Liver (tissue), 9 donors: ENCODE measurements around the gene ALDH1A2. TPM values are rescaled to one million over a fixed set of nuclear protein-coding genes. Genes with fewer than 3 reads are reported as not detected.

Source experiments
- DNase-seq: peaks from one replicate; pipeline ENCODE4 v3.0.0-alpha.2; 2017; ENCODE audit warnings: low spot score
- H3K27ac ChIP-seq, 2 donors: one replicate each; pipeline ENCODE4 v1.7.0; 2013; ENCODE audit warnings: inconsistent platforms in 2 of 2, low read length in 2 of 2, control low read depth in 1 of 2, low read depth in 1 of 2, mild to moderate bottlenecking in 1 of 2
- H3K27me3 ChIP-seq, 4 donors: one replicate each; pipeline versions ENCODE4 v1.6.1 to v1.7.0; 2013; ENCODE audit warnings: low read length in 3 of 4, inconsistent platforms in 1 of 4, mild to moderate bottlenecking in 1 of 4, moderate library complexity in 1 of 4; ENCODE audit not compliant: control insufficient read depth in 4 of 4, insufficient read depth in 4 of 4
- H3K36me3 ChIP-seq, 4 donors: one replicate each; pipeline versions ENCODE4 v1.6.1 to v1.7.0; 2013; ENCODE audit warnings: low read length in 3 of 4, mild to moderate bottlenecking in 3 of 4, low read depth in 1 of 4, moderate library complexity in 1 of 4; ENCODE audit not compliant: control insufficient read depth in 4 of 4, insufficient read depth in 3 of 4
- H3K4me1 ChIP-seq, 4 donors: one replicate each; pipeline versions ENCODE4 v1.6.1 to v1.7.0; 2013; ENCODE audit warnings: low read length in 3 of 4, mild to moderate bottlenecking in 3 of 4, moderate library complexity in 1 of 4; ENCODE audit not compliant: control insufficient read depth in 4 of 4, insufficient read depth in 4 of 4
- H3K4me3 ChIP-seq, 3 donors: one replicate each; pipeline versions ENCODE4 v1.6.1 to v1.7.0; 2013; ENCODE audit warnings: low read length in 3 of 3, control low read depth in 1 of 3, low read depth in 1 of 3, mild to moderate bottlenecking in 1 of 3
- H3K9ac ChIP-seq, 2 donors: one replicate each; pipeline ENCODE4 v1.7.0; 2013; ENCODE audit warnings: low read length in 2 of 2, mild to moderate bottlenecking in 2 of 2, moderate library complexity in 2 of 2, control low read depth in 1 of 2, low read depth in 1 of 2
- H3K9me3 ChIP-seq, 4 donors: one replicate each; pipeline versions ENCODE4 v1.6.1 to v1.7.0; 2013; ENCODE audit warnings: low read length in 3 of 4; ENCODE audit not compliant: control insufficient read depth in 4 of 4
- EGR1 ChIP-seq, 2 donors: IDR thresholded peaks; 2 replicates each; pipeline ENCODE4 v1.6.1; 2016 to 2018; ENCODE audit warnings: antibody characterized with exemption in 2 of 2, low read depth in 2 of 2
- GABPA ChIP-seq, 2 donors: IDR thresholded peaks in 1 of 2; conservative IDR thresholded peaks in 1 of 2; 2 replicates each; pipeline ENCODE4 v1.6.1; 2016; ENCODE audit warnings: antibody characterized with exemption in 2 of 2, mild to moderate bottlenecking in 1 of 2, moderate library complexity in 1 of 2
- HNF4G ChIP-seq: IDR thresholded peaks from 2 replicates; pipeline ENCODE4 v1.6.1; 2016; ENCODE audit warnings: antibody characterized with exemption
- JUND ChIP-seq, 2 donors: IDR thresholded peaks; 2 replicates each; pipeline ENCODE4 v1.6.1; 2016; ENCODE audit warnings: antibody characterized with exemption in 2 of 2
- MAX ChIP-seq: IDR thresholded peaks from 2 replicates; pipeline ENCODE4 v1.6.1; 2016; ENCODE audit warnings: antibody characterized with exemption
- REST ChIP-seq: IDR thresholded peaks from 2 replicates; pipeline ENCODE4 v1.6.1; 2016; ENCODE audit warnings: antibody characterized with exemption, mild to moderate bottlenecking
- RXRA ChIP-seq, 2 donors: IDR thresholded peaks; 2 replicates each; pipeline ENCODE4 v1.6.1; 2017 to 2018; ENCODE audit warnings: antibody characterized with exemption in 2 of 2, mild to moderate bottlenecking in 1 of 2
- SP1 ChIP-seq: IDR thresholded peaks from 2 replicates; pipeline ENCODE4 v1.6.1; 2018; ENCODE audit warnings: antibody characterized with exemption, mild to moderate bottlenecking
- TAF1 ChIP-seq: conservative IDR thresholded peaks from 2 replicates; pipeline ENCODE4 v1.6.1; 2016; ENCODE audit warnings: antibody characterized with exemption, mild to moderate bottlenecking
- WGBS: extraction: QIAGEN DNeasy Blood & Tissue Kit; methylation state at CpG from one replicate; pipeline ENCODE4 v1.1.7; 2013; 5-methylcytosine and 5-hydroxymethylcytosine counted together
- polyA plus RNA-seq, 2 donors: library from polyadenylated mRNA; stranded (reverse) in 1 of 2; unstranded in 1 of 2; fragments of 200-250 nt in 1 of 2; fragments of >200 nt in 1 of 2; fragmentation: Nextera tagmentation in 1 of 2; extraction: Ambion mirVana in 1 of 2; gene quantifications; one replicate each; pipeline versions ENCODE4 v1.2.1 to v1.2.3, GENCODE V29; 2013 to 2015
- total RNA-seq, 2 donors: library from RNA; depleted of rRNA; stranded (reverse); fragments of >200 nt; gene quantifications; one replicate each; pipeline ENCODE4 v1.2.3, GENCODE V29; 2014
- TF ChIP-seq, protein P1 (sequence below): fragments of 150-350 bp; IDR thresholded peaks from 2 replicates; pipeline ENCODE4 v1.5.1; 2017; ENCODE audit warnings: improper control_type of control experiment, low read depth, low read length; ENCODE audit not compliant: missing input control
- TF ChIP-seq, protein P2 (sequence below): IDR thresholded peaks from 2 replicates; pipeline ENCODE4 v1.6.1; 2016; ENCODE audit warnings: antibody characterized with exemption
- TF ChIP-seq, protein P3 (sequence below): IDR thresholded peaks from 2 replicates; pipeline ENCODE4 v1.6.1; 2016; ENCODE audit warnings: antibody characterized with exemption
- donor health status: healthy.
- donor health status: healthy.
- donor health status: healthy.
- donor health status: healthy.
- donor health status: healthy.

Gene ALDH1A2
- total and polyA plus RNA-seq, 4 donors = 1.2 to 22.7 (median 14.0) TPM

GRCh38 chr15:57927091-57927631 is 138.3 kb downstream of the ALDH1A2 start:
- H3K4me1 ChIP-seq = peaks cover 4 to 19% (median 14%) of the 10 kb centered on the region in 4 donors
- no peak overlapping the region for H3K27ac ChIP-seq
- no peak overlapping the region for H3K4me3 ChIP-seq
- H3K9me3 ChIP-seq = no peaks in the 10 kb centered on the region
- no peaks in the 10 kb centered on the region for H3K36me3 ChIP-seq
- no peak for DNase-seq
- H3K27me3 ChIP-seq = no peaks in the 10 kb centered on the region
- WGBS = 94% methylated on average over 6 of the region's 6 CpGs
- TF ChIP-seq GABPA (IDR thresholded peaks at IDR 0.05 in 1 of 2, conservative IDR thresholded peaks at IDR 0.05 in 1 of 2) = no peak
- H3K9ac ChIP-seq = no peak overlapping the region

DNA sequence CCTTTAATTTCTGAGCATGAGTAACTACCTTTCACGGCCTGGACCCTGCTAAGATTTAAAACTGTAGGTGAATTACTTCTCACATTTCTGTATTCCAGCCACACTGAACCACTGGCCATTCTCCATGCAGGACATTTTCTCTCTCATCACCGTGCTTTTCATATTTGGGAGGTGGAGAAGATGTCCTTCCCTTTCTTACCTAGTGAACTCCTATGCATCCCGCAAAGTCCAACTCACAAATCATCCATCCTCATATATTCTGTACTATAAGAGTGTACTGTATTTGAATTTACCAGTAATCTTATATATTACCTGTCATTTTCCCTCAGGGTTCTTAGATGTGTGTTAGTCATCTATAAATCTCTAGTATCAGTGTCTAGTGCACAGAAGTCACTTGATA is 139.9 kb downstream of the ALDH1A2 start:
- no peaks in the 10 kb centered on the region for H3K27me3 ChIP-seq
- DNase-seq = no peak
- H3K27ac ChIP-seq = no peak overlapping the region
- H3K36me3 ChIP-seq = no peaks in the 10 kb centered on the region
- WGBS = 95% methylated on average over 3 of the region's 3 CpGs
- no peak overlapping the region for H3K4me3 ChIP-seq
- no peaks in the 10 kb centered on the region for H3K9me3 ChIP-seq
- peaks cover 4 to 19% (median 14%) of the 10 kb centered on the region in 4 donors for H3K4me1 ChIP-seq
- no peak overlapping the region for H3K9ac ChIP-seq
- TF ChIP-seq RXRA (IDR thresholded peaks at IDR 0.05) = no peak
- TF ChIP-seq, protein P1, sequence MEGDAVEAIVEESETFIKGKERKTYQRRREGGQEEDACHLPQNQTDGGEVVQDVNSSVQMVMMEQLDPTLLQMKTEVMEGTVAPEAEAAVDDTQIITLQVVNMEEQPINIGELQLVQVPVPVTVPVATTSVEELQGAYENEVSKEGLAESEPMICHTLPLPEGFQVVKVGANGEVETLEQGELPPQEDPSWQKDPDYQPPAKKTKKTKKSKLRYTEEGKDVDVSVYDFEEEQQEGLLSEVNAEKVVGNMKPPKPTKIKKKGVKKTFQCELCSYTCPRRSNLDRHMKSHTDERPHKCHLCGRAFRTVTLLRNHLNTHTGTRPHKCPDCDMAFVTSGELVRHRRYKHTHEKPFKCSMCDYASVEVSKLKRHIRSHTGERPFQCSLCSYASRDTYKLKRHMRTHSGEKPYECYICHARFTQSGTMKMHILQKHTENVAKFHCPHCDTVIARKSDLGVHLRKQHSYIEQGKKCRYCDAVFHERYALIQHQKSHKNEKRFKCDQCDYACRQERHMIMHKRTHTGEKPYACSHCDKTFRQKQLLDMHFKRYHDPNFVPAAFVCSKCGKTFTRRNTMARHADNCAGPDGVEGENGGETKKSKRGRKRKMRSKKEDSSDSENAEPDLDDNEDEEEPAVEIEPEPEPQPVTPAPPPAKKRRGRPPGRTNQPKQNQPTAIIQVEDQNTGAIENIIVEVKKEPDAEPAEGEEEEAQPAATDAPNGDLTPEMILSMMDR = no peak
- TF ChIP-seq MAX = no peak
- no peak for TF ChIP-seq TAF1
- TF ChIP-seq, protein P2, sequence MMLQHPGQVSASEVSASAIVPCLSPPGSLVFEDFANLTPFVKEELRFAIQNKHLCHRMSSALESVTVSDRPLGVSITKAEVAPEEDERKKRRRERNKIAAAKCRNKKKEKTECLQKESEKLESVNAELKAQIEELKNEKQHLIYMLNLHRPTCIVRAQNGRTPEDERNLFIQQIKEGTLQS = no peak
- TF ChIP-seq, protein P3, sequence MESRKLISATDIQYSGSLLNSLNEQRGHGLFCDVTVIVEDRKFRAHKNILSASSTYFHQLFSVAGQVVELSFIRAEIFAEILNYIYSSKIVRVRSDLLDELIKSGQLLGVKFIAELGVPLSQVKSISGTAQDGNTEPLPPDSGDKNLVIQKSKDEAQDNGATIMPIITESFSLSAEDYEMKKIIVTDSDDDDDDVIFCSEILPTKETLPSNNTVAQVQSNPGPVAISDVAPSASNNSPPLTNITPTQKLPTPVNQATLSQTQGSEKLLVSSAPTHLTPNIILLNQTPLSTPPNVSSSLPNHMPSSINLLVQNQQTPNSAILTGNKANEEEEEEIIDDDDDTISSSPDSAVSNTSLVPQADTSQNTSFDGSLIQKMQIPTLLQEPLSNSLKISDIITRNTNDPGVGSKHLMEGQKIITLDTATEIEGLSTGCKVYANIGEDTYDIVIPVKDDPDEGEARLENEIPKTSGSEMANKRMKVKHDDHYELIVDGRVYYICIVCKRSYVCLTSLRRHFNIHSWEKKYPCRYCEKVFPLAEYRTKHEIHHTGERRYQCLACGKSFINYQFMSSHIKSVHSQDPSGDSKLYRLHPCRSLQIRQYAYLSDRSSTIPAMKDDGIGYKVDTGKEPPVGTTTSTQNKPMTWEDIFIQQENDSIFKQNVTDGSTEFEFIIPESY = no peak
- TF ChIP-seq JUND (IDR thresholded peaks at IDR 0.05) = no peak
- TF ChIP-seq REST = no peak
- TF ChIP-seq SP1 = no peak
- no peak for TF ChIP-seq EGR1 (IDR thresholded peaks at IDR 0.05; ENCODE audit: low read depth in 2 of 2)
- TF ChIP-seq HNF4G = no peak
- no peak for TF ChIP-seq GABPA (IDR thresholded peaks at IDR 0.05 in 1 of 2, conservative IDR thresholded peaks at IDR 0.05 in 1 of 2)
